ENCODE results near the gene ZNF654.

- TF ChIP-seq, protein P1, sequence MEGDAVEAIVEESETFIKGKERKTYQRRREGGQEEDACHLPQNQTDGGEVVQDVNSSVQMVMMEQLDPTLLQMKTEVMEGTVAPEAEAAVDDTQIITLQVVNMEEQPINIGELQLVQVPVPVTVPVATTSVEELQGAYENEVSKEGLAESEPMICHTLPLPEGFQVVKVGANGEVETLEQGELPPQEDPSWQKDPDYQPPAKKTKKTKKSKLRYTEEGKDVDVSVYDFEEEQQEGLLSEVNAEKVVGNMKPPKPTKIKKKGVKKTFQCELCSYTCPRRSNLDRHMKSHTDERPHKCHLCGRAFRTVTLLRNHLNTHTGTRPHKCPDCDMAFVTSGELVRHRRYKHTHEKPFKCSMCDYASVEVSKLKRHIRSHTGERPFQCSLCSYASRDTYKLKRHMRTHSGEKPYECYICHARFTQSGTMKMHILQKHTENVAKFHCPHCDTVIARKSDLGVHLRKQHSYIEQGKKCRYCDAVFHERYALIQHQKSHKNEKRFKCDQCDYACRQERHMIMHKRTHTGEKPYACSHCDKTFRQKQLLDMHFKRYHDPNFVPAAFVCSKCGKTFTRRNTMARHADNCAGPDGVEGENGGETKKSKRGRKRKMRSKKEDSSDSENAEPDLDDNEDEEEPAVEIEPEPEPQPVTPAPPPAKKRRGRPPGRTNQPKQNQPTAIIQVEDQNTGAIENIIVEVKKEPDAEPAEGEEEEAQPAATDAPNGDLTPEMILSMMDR (IDR thresholded peaks at IDR 0.05) = no peak
- TF ChIP-seq POLR2A (IDR thresholded peaks at IDR 0.05) = no peak
Observed at GRCh38 chr3:88013592-88013991, 45.5 kb upstream of the ZNF654 start.

Measured in heart left ventricle (tissue), 13 donors.